HG03439 (cell line): ENCODE measurements around the gene ZNF92.
"Not testable (repeated sequence)": the region's sequence is repeated elsewhere in the genome, so short reads cannot be mapped to it uniquely, and the experiment has no call there.

ENCODE experiments used
- ATAC-seq: cut with Tn5 transposase; IDR thresholded peaks from one replicate; pipeline ENCODE4 v1.9.1; 2021; ENCODE audit warnings: mild to moderate bottlenecking, moderate library complexity; ENCODE audit not compliant: unreplicated experiment

ZNF92 gene

DNA sequence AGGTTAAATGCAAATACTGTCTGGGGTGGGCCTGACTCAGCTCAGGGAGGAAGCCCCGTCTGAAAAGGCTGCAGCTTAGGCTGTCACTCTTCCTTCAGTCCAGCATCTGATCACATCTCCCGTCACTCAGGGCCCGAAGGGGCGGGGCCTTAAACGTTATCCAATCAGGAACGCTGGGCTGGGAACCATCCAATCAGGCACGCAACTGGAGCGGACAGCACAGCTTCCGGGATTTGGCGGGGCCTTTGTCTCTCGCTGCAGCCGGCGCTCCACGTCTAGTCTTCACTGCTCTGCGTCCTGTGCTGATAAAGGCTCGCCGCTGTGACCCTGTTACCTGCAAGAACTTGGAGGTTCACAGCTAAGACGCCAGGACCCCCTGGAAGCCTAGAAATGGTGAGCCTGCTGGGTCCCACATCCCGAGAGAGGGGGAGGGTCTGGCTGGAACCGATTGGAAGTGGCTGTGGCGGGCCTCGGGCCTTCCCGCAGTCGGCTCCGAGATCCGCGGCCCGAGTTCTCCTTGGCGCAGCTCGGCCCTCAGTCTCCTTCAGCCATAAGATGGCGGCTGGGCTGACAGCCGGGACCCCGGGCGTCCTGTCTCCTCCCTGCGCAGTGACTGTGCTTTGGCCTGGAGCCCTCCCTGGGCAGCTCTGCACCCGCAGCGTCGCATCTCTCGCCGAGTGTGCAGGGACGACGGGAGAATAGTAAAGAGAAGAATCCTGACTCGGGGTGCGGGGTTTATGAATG, at the start of gene ZNF92:
TSS of gene ZNF92 (plus strand) at position 248 of the 744 bp plus-strand sequence. CDS start at position 391, 143 bp downstream.
- peak; percentile 100 for ATAC-seq

DNA sequence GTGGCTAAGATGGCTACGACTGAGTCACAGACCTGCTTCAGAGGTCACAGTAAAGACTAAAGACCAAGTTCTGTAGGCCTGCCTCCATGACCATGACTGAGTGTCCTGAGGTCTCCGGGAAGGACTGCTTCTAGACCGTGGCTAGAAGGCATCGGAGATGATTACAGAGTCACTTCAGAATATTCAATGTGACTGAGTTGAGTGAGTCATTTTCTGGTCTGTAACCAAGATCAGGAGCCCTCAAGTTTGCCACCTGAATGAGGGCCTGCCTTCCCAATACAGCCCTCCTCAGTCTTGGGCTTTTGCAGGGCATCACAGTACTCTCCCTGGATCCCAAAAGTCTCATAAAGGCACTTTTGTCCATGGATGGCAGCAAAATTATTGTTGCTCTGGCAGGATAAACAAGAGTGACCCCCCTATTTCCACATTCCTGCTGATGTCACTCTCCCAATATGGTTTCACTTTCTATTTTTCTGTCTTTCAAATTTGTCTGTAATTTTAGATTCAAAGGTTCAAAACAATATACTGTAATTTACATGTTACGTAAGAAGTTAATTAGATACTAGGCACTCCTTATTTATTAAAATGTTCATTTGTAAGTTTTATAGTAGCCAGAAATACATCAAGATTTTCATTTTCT, 47.7 kb upstream of the ZNF92 start:
- ATAC-seq: no peak

- no peak for ATAC-seq
Observed at GRCh38 chr7:65338346-65338745, 35.3 kb upstream of the ZNF92 start.

DNA sequence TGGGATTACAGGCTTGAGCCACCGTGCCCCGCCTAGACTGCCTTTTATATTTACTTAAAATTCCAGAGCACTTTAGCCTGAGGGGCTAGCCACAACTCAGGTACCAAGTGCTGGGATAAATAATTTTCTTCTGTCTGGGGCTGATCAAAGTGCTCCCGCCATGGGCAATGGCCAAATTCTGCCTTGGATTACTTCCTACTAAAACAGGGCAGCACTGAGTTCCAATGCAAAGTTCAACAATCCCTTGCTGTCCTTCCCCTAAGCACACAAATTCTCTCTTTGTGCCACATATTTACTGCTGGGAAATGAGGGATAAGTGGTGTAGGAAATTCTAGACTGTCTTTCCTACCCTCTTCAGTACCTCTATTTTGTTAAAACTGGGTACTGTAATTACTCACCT, 34.4 kb upstream of the ZNF92 start:
- no peak for ATAC-seq

- no peak for ATAC-seq
Observed at GRCh38 chr7:65342723-65343629, 30.7 kb upstream of the ZNF92 start.

GRCh38 chr7:65344541-65344940, 29.1 kb upstream of the ZNF92 start:
- not testable (repeated sequence) for ATAC-seq

- ATAC-seq: no peak
Observed at GRCh38 chr7:65354263-65354662, 19.4 kb upstream of the ZNF92 start.

GRCh38 chr7:65369843-65370242, 3.8 kb upstream of the ZNF92 start:
- no peak for ATAC-seq

GRCh38 chr7:65371468-65371867, 2.2 kb upstream of the ZNF92 start:
- no peak for ATAC-seq

DNA sequence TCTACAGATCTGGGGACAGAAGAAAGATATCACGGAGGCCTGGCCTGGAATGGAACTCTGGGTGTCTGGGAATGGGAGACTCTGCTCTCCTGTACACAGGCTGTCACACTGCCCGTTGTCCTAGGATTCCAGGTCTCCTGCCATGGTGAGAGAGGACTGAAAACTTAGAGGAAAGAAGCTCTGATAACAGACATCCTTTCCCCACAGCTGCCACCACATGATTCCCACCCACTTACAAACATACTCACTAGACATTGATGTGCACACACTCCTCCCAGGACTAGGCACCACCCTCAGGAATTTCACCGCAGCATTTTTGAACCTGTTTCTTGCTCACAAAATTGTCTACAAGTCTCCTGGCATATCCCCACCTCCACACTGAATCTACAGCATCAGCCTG, 5.7 kb downstream of the ZNF92 start:
- no peak for ATAC-seq

DNA sequence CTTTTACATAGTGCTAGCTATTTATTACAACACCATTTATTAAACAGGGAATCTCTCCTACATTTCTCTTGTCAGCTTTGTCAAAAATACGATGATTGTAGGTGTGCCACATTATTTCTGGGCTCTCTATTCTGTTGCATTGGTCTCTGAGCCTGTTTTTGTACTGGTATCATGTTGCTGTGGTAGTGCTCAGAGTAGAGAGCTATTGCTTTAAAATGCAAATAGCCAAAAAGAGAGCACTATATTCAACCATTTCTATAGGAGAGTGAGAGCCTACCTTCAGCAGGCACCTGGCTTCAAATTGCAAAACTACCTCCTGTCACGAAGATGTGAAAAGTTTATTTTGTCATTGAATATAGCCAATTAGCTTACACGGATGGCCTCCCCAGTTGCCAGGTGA, 8.1 kb downstream of the ZNF92 start:
- no peak for ATAC-seq

DNA sequence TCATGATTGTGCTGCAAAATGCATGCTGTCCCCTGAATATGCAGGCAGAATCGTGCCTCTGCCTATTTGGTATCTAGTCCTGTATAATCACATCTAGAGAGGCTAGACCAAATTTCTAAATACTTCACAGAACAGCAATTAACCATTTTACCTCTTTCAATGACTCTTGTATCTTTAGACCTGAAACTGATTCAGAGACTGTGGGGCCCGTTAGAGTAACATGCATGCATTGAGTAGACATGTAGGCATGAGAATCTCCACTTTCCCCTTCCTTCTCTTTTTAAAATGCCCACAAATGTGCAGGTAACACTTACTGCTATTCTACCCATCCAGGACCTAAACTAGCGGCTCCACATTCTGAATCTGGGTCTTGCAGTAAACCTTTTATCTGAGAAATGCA, 8.8 kb downstream of the ZNF92 start:
- no peak for ATAC-seq

DNA sequence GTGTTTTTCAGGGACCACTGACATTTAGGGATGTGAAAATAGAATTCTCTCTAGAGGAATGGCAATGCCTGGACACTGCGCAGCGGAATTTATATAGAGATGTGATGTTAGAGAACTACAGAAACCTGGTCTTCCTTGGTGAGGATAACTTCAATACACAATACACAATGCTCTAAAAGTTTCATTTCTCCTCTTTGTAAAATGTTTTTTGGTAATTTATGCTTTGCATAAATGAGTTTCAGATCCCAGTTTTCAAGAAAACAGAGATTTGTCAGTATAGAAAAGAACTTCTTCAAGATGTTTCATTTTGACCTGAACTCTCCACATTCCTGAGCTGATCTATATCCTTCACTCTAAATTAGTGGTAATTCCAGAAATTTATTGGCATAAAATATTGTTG, 14.2 kb downstream of the ZNF92 start:
- ATAC-seq: no peak

DNA sequence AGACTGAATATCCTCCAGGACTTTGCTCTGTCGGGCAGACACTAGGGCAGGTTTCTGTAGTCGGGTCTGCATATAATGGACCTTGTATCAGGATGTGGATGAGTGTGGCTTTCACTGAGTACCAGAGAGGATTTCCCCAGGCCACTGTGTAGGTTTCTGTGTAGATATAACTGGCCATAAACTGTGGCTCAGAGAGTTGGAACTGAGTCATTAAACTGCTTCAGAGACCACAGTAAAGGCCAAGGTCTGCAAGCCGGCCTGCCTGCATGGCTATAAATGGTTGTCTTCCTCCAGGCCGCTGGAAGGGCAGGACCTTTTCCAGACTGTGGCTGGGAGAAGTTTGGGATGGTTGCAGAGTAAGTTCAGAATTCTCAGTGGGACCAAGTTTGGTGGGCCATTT, 16.9 kb downstream of the ZNF92 start:
- no peak for ATAC-seq

- ATAC-seq: no peak
Observed at GRCh38 chr7:65397730-65398142, 24.1 kb downstream of the ZNF92 start.

- ATAC-seq: not testable (repeated sequence)
Observed at GRCh38 chr7:65398671-65399070, 25.0 kb downstream of the ZNF92 start.

DNA sequence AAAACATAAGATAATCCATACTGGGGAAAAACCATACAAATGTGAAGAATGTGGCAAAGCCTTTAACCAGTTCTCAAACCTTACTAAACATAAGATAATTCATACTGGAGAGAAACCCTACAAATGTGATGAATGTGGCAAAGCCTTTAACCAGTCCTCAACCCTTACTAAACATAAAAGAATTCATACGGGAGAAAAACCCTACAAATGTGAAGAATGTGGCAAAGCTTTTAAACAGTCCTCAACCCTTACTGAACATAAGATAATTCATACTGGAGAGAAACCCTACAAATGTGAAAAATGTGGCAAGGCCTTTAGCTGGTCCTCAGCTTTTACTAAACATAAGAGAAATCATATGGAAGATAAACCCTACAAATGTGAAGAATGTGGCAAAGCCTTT, 25.4 kb downstream of the ZNF92 start:
- ATAC-seq: not testable (repeated sequence)

DNA sequence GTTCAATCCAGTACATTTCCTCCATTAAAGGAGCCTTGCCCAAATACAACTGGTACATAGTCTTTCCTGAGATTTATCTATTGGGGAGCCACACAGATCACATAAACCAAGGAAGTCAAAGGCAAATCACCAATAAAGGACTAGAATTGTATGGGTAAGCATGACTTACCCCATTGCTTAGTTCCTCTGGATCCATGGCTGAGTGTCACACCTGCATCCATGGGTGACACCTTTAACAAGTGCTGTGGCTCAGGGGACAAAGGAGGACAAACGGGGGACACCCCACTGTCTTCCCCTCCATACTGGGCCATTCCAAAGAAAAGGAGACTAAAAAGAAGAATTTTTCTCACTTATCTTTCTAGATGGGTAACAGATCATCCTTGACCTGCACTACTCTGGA, 30.4 kb downstream of the ZNF92 start:
- ATAC-seq: no peak

- ATAC-seq: not testable (repeated sequence)
Observed at GRCh38 chr7:65406706-65407105, 33.1 kb downstream of the ZNF92 start.

DNA sequence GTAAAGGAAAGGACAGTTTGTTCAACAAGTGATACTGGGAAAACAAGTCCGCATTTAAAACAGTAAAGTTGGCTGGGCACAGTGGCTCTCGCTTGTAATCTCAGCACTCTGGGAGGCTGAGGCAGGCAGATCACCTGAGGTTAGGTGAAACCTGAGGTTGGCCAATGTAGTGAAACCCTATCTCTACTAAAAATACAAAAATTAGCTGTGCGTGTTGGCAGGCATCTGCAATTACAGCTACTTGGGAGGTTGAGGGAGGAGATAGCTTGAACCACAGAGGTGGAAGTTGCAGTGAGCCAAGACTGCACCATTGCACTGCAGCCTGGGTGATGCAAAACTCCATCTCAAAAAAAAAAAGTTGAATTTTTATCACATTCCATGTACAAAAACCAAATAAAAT, 35.7 kb downstream of the ZNF92 start:
- no peak for ATAC-seq

DNA sequence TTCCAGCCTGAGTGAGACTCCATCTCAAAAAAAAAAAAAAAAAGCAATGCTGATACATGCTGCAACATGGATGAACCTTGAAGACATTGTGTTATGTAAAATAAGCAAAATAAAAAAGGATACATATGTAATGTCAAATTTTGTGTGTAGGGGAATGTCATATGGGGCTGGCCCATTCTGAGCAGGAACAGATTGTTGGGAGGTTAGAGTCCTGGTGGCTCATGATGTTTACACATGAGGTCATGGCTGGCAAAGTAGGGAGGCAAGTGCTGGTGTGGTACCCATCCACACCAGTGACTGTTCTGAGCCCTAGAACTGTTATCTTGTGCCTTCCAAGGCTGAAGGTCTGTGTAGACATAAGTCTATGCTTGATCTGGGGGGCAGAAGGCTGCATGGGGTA, 37.6 kb downstream of the ZNF92 start:
- no peak for ATAC-seq

GRCh38 chr7:65422670-65423069, 49.0 kb downstream of the ZNF92 start:
- ATAC-seq: no peak
